ENCODE data around the gene KPNA6. TPM values are rescaled to one million over a fixed set of nuclear protein-coding genes. Genes with fewer than 3 reads are reported as not detected.

KPNA6 gene
- total and polyA plus RNA-seq, 2 of the 13 experiments (the other 11 are each of a cell fraction or from before 2014, with no cell fraction given) = 22.0 to 47.5 TPM

DNA sequence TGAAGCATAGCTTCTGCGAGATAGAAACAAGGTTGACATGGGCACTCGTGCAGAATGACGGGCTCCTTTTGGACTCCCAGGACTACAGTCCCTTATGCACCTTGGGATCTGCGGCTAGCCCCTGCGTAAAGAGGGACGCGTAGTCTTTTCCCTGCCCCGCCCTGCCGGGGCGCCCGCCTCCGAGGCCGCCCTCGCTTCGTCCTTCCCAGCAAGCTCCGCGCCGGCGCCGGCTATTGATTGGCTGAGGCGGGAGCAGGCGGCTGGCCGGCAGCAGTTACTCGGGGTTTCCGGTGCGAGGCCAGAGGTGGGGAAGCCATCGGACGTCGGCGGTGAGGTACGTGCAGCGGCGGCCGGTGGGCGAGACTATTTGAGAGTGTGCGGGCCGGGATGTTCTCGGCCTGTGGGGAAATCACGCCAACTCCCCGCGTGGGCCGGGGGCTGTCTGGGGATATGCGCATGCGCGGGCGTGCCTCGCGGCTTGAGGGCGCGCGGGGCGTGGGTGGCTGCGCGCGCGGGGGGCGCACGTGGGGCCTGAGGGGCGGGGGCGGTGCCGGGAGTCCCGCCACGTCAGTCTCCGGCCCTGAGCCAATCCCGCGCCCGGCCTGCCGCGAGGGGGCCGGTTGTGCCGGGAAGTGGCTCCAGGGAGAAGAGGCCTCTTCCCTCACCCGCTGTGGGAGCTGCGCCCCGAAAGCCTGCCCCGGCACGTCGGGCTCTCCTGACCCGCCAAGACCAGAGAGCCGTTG is 71.8 kb downstream of the KPNA6 start, which contains the start of gene TXLNA (continued):
- peak; percentile 69; the same call in 2 of the 3 replicates for TF ChIP-seq MXI1 (IDR thresholded peaks at IDR 0.05; ENCODE audit: borderline replicate concordance, low read depth, low read length)
- TF ChIP-seq ZFP90 (CRISPR knock-in tag; IDR thresholded peaks at IDR 0.05; ENCODE audit: borderline replicate concordance) = peak; percentile 58; the same call in 1 of the 2 replicates
- TF ChIP-seq, protein P1, sequence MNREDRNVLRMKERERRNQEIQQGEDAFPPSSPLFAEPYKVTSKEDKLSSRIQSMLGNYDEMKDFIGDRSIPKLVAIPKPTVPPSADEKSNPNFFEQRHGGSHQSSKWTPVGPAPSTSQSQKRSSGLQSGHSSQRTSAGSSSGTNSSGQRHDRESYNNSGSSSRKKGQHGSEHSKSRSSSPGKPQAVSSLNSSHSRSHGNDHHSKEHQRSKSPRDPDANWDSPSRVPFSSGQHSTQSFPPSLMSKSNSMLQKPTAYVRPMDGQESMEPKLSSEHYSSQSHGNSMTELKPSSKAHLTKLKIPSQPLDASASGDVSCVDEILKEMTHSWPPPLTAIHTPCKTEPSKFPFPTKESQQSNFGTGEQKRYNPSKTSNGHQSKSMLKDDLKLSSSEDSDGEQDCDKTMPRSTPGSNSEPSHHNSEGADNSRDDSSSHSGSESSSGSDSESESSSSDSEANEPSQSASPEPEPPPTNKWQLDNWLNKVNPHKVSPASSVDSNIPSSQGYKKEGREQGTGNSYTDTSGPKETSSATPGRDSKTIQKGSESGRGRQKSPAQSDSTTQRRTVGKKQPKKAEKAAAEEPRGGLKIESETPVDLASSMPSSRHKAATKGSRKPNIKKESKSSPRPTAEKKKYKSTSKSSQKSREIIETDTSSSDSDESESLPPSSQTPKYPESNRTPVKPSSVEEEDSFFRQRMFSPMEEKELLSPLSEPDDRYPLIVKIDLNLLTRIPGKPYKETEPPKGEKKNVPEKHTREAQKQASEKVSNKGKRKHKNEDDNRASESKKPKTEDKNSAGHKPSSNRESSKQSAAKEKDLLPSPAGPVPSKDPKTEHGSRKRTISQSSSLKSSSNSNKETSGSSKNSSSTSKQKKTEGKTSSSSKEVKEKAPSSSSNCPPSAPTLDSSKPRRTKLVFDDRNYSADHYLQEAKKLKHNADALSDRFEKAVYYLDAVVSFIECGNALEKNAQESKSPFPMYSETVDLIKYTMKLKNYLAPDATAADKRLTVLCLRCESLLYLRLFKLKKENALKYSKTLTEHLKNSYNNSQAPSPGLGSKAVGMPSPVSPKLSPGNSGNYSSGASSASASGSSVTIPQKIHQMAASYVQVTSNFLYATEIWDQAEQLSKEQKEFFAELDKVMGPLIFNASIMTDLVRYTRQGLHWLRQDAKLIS (CRISPR knock-in tag; IDR thresholded peaks at IDR 0.05) = no peak
- peak; percentile 85 for TF ChIP-seq KAT8 (CRISPR knock-in tag; IDR thresholded peaks at IDR 0.05)
- TF ChIP-seq ZNF33A (CRISPR knock-in tag; IDR thresholded peaks at IDR 0.05; ENCODE audit: borderline replicate concordance) = no peak
- peak; percentile 49; the same call in 1 of the 2 replicates for TF ChIP-seq POGZ (CRISPR knock-in tag; IDR thresholded peaks at IDR 0.05)
- TF ChIP-seq ZNF550 (CRISPR knock-in tag; IDR thresholded peaks at IDR 0.05; ENCODE audit: borderline replicate concordance) = no peak
- peak; percentile 97 for TF ChIP-seq MYC (CRISPR knock-in tag; IDR thresholded peaks at IDR 0.05; ENCODE audit: borderline replicate concordance)
- TF ChIP-seq, protein P2, sequence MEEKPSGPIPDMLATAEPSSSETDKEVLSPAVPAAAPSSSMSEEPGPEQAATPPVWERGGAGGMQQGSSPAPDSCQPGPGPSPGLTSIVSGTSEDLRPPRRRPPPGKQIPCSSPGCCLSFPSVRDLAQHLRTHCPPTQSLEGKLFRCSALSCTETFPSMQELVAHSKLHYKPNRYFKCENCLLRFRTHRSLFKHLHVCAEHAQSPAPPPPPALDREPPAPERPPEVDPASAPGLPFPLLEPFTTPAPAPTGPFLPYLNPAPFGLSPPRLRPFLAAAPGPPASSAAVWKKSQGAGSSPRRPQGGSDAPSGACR (CRISPR knock-in tag; IDR thresholded peaks at IDR 0.05) = no peak
- TF ChIP-seq ZNF234 (CRISPR knock-in tag; conservative IDR thresholded peaks at IDR 0.05) = 0 out of 2 replicates have a peak, but pooled peaks have one; percentile 9
- TF ChIP-seq ZNF577 (CRISPR knock-in tag; IDR thresholded peaks at IDR 0.05; ENCODE audit: borderline replicate concordance, low read depth) = no peak
- 0 out of 2 replicates have a peak, but pooled peaks have one; percentile 41 for TF ChIP-seq KDM3A (CRISPR knock-in tag; IDR thresholded peaks at IDR 0.05; ENCODE audit: low read depth)
- TF ChIP-seq, protein P3, sequence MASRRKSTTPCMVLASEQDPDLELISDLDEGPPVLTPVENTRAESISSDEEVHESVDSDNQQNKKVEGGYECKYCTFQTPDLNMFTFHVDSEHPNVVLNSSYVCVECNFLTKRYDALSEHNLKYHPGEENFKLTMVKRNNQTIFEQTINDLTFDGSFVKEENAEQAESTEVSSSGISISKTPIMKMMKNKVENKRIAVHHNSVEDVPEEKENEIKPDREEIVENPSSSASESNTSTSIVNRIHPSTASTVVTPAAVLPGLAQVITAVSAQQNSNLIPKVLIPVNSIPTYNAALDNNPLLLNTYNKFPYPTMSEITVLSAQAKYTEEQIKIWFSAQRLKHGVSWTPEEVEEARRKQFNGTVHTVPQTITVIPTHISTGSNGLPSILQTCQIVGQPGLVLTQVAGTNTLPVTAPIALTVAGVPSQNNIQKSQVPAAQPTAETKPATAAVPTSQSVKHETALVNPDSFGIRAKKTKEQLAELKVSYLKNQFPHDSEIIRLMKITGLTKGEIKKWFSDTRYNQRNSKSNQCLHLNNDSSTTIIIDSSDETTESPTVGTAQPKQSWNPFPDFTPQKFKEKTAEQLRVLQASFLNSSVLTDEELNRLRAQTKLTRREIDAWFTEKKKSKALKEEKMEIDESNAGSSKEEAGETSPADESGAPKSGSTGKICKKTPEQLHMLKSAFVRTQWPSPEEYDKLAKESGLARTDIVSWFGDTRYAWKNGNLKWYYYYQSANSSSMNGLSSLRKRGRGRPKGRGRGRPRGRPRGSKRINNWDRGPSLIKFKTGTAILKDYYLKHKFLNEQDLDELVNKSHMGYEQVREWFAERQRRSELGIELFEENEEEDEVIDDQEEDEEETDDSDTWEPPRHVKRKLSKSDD (CRISPR knock-in tag; IDR thresholded peaks at IDR 0.05; ENCODE audit: low read depth) = peak; percentile 33; the same call in 1 of the 2 replicates
- no peak for TF ChIP-seq DPF2 (CRISPR knock-in tag; IDR thresholded peaks at IDR 0.05; ENCODE audit: borderline replicate concordance, low read depth)
- no peak for TF ChIP-seq MBNL3 (CRISPR knock-in tag; conservative IDR thresholded peaks at IDR 0.05)
- TF ChIP-seq GTF2F1 (IDR thresholded peaks at IDR 0.05; ENCODE audit: low read length) = no peak
- peak; percentile 96 for TF ChIP-seq ZNF747 (CRISPR knock-in tag; IDR thresholded peaks at IDR 0.05; ENCODE audit: borderline replicate concordance)
- TF ChIP-seq ZNF350 (CRISPR knock-in tag; IDR thresholded peaks at IDR 0.05; ENCODE audit: borderline replicate concordance, low read depth) = no peak; the same call in 1 of the 2 replicates
- no peak for TF ChIP-seq MYNN (CRISPR knock-in tag; IDR thresholded peaks at IDR 0.05; ENCODE audit: low read depth)
- peak; percentile 97; the same call in 1 of the 2 replicates for TF ChIP-seq ZNF776 (CRISPR knock-in tag; IDR thresholded peaks at IDR 0.05)
- TF ChIP-seq NCOR1 (IDR thresholded peaks at IDR 0.05; ENCODE audit: borderline replicate concordance, low read length) = no peak; the same call in 1 of the 2 replicates
- TF ChIP-seq HOXA7 (CRISPR knock-in tag; IDR thresholded peaks at IDR 0.05) = no peak
- TF ChIP-seq GATAD1 (CRISPR knock-in tag; IDR thresholded peaks at IDR 0.05) = peak; percentile 83
